Psoas muscle (tissue), 8 donors: ENCODE measurements around the gene CACNB2. TPM values are rescaled to one million over a fixed set of nuclear protein-coding genes. Genes with fewer than 3 reads are reported as not detected.

Experiments used
- ATAC-seq, 4 donors: fragments of 200-7000 bp; cut with Tn5 transposase; one replicate each; pipeline ENCODE4 v1.9.1; 2020; ENCODE audit warnings: moderate library complexity in 3 of 4, mild to moderate bottlenecking in 2 of 4
- DNase-seq, 2 donors: peaks; one replicate each; pipeline ENCODE4 v3.0.0-alpha.2; 2020
- H3K27ac ChIP-seq: fragments of 200-600 bp; one replicate; pipeline ENCODE4 v1.8.0; 2022
- H3K27me3 ChIP-seq, 3 donors: fragments of 200-600 bp in 1 of 3; one replicate each; pipeline versions ENCODE4 v1.6.1 to v1.8.0; 2013 to 2022; ENCODE audit warnings: low read length in 2 of 3, mild to moderate bottlenecking in 2 of 3, moderate library complexity in 1 of 3; ENCODE audit not compliant: insufficient read depth in 3 of 3
- H3K36me3 ChIP-seq, 2 donors: fragments of 200-600 bp in 1 of 2; one replicate each; pipeline versions ENCODE4 v1.6.1 to v1.8.0; 2013 to 2022; ENCODE audit warnings: low read depth in 1 of 2, mild to moderate bottlenecking in 1 of 2, moderate library complexity in 1 of 2; ENCODE audit not compliant: insufficient read depth in 1 of 2
- H3K4me1 ChIP-seq: fragments of 200-600 bp; one replicate; pipeline ENCODE4 v1.8.0; 2022
- H3K4me3 ChIP-seq: fragments of 200-600 bp; one replicate; pipeline ENCODE4 v1.8.0; 2022; ENCODE audit warnings: mild to moderate bottlenecking
- H3K9me3 ChIP-seq: fragments of 200-600 bp; one replicate; pipeline ENCODE4 v1.8.0; 2022
- whole genome bisulfite sequencing, 3 donors: extraction: QIAGEN DNeasy Blood & Tissue Kit; methylation state at CpG; one replicate each; pipeline versions ENCODE4 v1.1.6 to v1.1.7; 2013; 5-methylcytosine and 5-hydroxymethylcytosine counted together
- intact Hi-C, 2 donors: fragments of 100-400 bp; cut with DNase I; formaldehyde crosslinking; loops; one replicate each; pipeline versions ENCODE4 v1.11.0 to v1.14.2; 2022
- polyA plus RNA-seq, 3 donors: library from polyadenylated mRNA; stranded (reverse); fragments of 200-250 nt; gene quantifications; one replicate each; pipeline ENCODE4 v1.2.3, GENCODE V29; 2013
- total RNA-seq, 4 donors: library from RNA; stranded (reverse); fragmentation: NEBNext Ultra II Directional in 2 of 4; extraction: Animal tissue kit (Norgen Biotek cat#: 25700) in 2 of 4; gene quantifications; one replicate each; pipeline versions ENCODE4 v1.2.1 to v1.2.4, GENCODE V29; 2021 to 2023
- TF ChIP-seq, protein P1 (sequence below): fragments of 200-600 bp; IDR thresholded peaks from one replicate; pipeline ENCODE4 v1.8.0; 2022; ENCODE audit warnings: antibody characterized with exemption
- donor health status: healthy with polysubstance abuse.
- donor health status: DM: no; HTN: no; CAD: no; lungs with moderate emphysema.
- donor health status: Bipolar disorder and iron deficiency.
- donor health status: healthy.
- donor health status: DM: yes; HTN: yes; CAD: no.
- donor health status: DM: no; HTN: no; CAD: no.
- donor health status: DM: no; HTN: no; CAD: no.
- donor health status: DM: yes; HTN: yes; CAD: no.

The CACNB2 gene
- total and polyA plus RNA-seq, 7 donors = 0.20 to 0.71 (median 0.43) TPM

DNA sequence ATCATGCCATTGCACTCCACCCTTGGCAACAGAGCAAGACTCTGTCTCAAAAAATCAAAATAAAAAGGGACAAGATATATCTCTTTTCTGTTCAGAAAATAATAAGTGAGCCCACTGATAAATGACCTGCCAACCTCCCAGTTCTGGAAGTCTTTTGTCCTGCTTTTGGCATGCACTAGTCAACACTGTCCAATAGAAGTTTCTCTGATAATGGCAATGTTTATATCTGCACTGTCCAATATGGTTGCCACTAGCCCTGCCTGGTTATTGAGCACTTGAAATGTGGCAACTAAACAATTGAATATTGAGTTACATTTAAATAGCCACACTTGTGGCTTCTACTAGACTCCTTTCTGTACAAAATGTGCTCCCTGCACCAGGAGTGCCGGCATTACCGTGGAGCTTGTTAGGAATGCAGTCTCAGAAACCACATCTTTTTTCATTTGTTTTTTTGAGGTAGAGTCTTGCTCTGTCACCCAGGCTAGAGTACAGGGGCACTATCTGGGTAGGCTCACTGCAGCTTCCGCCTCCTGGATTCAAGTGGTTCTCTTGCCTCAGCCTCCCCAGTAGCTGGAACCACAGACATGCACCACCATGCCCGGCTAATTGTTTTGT is 229.7 kb downstream of the CACNB2 start:
- no peak for DNase-seq
- Histone ChIP-seq H3K27me3 (no peaks in the 10 kb centered on the region), H3K36me3 (no peaks in the 10 kb centered on the region), H3K4me1 (no peaks in the 10 kb centered on the region), H3K27ac (no peak overlapping the region), H3K9me3 (no peaks in the 10 kb centered on the region), H3K4me3 (no peak overlapping the region)
- TF ChIP-seq, protein P1, sequence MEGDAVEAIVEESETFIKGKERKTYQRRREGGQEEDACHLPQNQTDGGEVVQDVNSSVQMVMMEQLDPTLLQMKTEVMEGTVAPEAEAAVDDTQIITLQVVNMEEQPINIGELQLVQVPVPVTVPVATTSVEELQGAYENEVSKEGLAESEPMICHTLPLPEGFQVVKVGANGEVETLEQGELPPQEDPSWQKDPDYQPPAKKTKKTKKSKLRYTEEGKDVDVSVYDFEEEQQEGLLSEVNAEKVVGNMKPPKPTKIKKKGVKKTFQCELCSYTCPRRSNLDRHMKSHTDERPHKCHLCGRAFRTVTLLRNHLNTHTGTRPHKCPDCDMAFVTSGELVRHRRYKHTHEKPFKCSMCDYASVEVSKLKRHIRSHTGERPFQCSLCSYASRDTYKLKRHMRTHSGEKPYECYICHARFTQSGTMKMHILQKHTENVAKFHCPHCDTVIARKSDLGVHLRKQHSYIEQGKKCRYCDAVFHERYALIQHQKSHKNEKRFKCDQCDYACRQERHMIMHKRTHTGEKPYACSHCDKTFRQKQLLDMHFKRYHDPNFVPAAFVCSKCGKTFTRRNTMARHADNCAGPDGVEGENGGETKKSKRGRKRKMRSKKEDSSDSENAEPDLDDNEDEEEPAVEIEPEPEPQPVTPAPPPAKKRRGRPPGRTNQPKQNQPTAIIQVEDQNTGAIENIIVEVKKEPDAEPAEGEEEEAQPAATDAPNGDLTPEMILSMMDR = no peak
- ATAC-seq = no peak
- intact Hi-C loops = no loop called here
- WGBS, 3 donors = 92 to 98% (median 96%) methylated on average over 4 of the region's 4 CpGs

DNA sequence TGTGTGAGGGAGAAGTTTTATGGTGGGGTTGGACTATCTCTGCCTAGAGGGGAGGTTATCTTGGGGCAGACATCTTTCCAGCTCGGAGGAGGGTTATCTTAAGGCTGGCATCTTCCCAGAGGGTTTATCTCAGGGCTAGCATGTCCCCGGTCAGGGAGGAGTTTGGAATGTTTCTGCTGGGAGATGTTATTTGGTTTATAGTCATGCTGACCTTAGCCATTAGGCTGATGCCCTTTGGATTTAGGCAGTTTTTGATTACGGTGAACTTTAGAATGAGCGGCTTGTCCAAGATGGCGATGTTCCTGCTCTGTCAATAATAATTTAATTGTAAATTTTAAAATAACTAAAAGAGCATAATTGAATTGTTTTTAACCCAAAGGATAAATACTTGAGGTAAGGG is 236.4 kb downstream of the CACNB2 start:
- intact Hi-C loops = no loop called here
- WGBS, 3 donors = 74 to 83% (median 74%) methylated on average over 5 of the region's 5 CpGs
- Histone ChIP-seq H3K4me3 (no peak overlapping the region), H3K27me3 (no peaks in the 10 kb centered on the region), H3K36me3 (no peaks in the 10 kb centered on the region), H3K27ac (no peak overlapping the region), H3K9me3 (no peaks in the 10 kb centered on the region), H3K4me1 (no peaks in the 10 kb centered on the region)
- TF ChIP-seq, protein P1 = no peak
- no peak for ATAC-seq
- DNase-seq = no peak

- DNase-seq (no peak), ATAC-seq (no peak)
- H3K9me3 ChIP-seq = no peaks in the 10 kb centered on the region
- 59 to 69% (median 68%) methylated on average over 2 of the region's 2 CpGs for WGBS, 3 donors
- TF ChIP-seq, protein P1 = no peak
- H3K4me3 ChIP-seq = no peak overlapping the region
- no peaks in the 10 kb centered on the region for H3K36me3 ChIP-seq
- H3K27me3 ChIP-seq = no peaks in the 10 kb centered on the region
- no peak overlapping the region for H3K27ac ChIP-seq
- H3K4me1 ChIP-seq = no peaks in the 10 kb centered on the region
- intact Hi-C loops = no loop called here
Observed at GRCh38 chr10:18377898-18378297, 237.7 kb downstream of the CACNB2 start.

GRCh38 chr10:18378766-18379165 is 238.5 kb downstream of the CACNB2 start:
- Histone ChIP-seq H3K4me3 (no peak overlapping the region), H3K4me1 (no peaks in the 10 kb centered on the region), H3K36me3 (no peaks in the 10 kb centered on the region), H3K9me3 (no peaks in the 10 kb centered on the region), H3K27me3 (no peaks in the 10 kb centered on the region), H3K27ac (no peak overlapping the region)
- no peak for ATAC-seq
- TF ChIP-seq, protein P1 = no peak
- intact Hi-C loops = no loop called here
- WGBS, 3 donors = 51 to 75% (median 63%) methylated on average over 2 of the region's 2 CpGs
- DNase-seq = no peak

DNA sequence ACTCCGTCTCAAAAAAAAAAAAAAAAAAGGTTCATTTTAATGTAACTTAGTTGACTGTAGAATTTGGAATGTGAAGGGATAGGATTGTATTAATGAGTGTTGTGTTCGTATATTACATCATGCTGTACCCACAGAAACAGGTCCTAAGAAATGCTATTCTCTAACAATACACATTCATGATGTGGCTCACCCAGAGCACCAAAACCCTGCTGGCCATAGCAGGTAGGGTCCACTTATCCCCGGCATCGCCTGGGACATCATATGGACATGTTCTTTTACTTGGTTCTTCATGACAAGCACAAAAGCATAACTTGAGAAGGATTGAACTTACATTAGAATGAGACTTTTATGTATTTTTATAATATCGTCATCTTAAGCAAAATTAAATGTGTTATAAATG is 241.5 kb downstream of the CACNB2 start:
- Histone ChIP-seq H3K9me3 (no peaks in the 10 kb centered on the region), H3K36me3 (no peaks in the 10 kb centered on the region), H3K27ac (no peak overlapping the region), H3K4me3 (no peak overlapping the region), H3K27me3 (no peaks in the 10 kb centered on the region), H3K4me1 (no peaks in the 10 kb centered on the region)
- ATAC-seq = no peak
- no peak for DNase-seq
- TF ChIP-seq, protein P1 = no peak
- intact Hi-C loops = no loop called here
- WGBS, 3 donors = 93 to 97% (median 96%) methylated on average over 5 of the region's 5 CpGs
